Lung microvascular endothelial cell (primary cell): ENCODE results near the gene GPR161. TPM values are rescaled to one million over a fixed set of nuclear protein-coding genes. Genes with fewer than 3 reads are reported as not detected.
"Not testable (repeated sequence)": the region's sequence is repeated elsewhere in the genome, so short reads cannot be mapped to it uniquely, and the experiment has no call there.

Experiments used
- DNase-seq, 2 donors: peaks; one replicate each; pipeline versions ENCODE4 v3.0.0 to v3.0.0-alpha.2; 2010; ENCODE audit warnings: low read depth in 2 of 2
- total RNA-seq: library from RNA; depleted of rRNA; stranded (reverse); fragments of >200 nt; gene quantifications from 2 replicates; pipeline ENCODE4 v1.2.1, GENCODE V29; 2014

The GPR161 gene
- 9.5 and 11.6 TPM in 2 replicates for total RNA-seq

GRCh38 chr1:168136709-168137514 lies at the start of gene GPR161:
Gene GPR161 (minus strand): TSS chr1:168136930. CDS start chr1:168104850, 32,080 bp downstream.
- DNase-seq: peak; percentile 31 to 52

- not testable (repeated sequence) for DNase-seq
Measured at GRCh38 chr1:168181063-168181720, 44.5 kb upstream of the GPR161 start.

- DNase-seq: no peak
Measured at GRCh38 chr1:168180148-168180524, 43.4 kb upstream of the GPR161 start.

- peak; percentile 5 to 18 for DNase-seq
Measured at GRCh38 chr1:168179438-168180147, 42.9 kb upstream of the GPR161 start.

- DNase-seq: peak; percentile 92 to 98
Measured at GRCh38 chr1:168178638-168179437, 42.1 kb upstream of the GPR161 start, which contains the start of gene TIPRL. Gene TIPRL (plus strand): TSS chr1:168178962. CDS start chr1:168179078, 116 bp downstream.

- DNase-seq: no peak
Measured at GRCh38 chr1:168178227-168178637, 41.5 kb upstream of the GPR161 start.

GRCh38 chr1:168172250-168172915 lies 35.7 kb upstream of the GPR161 start:
- no peak for DNase-seq

- no peak for DNase-seq
Measured at GRCh38 chr1:168170564-168171508, 34.1 kb upstream of the GPR161 start.

GRCh38 chr1:168167806-168168205 lies 31.1 kb upstream of the GPR161 start:
- DNase-seq: no peak

- DNase-seq: no peak
Measured at GRCh38 chr1:168164771-168165170, 28.0 kb upstream of the GPR161 start.

GRCh38 chr1:168163670-168164069 lies 26.9 kb upstream of the GPR161 start:
- DNase-seq: no peak

GRCh38 chr1:168161459-168161858 lies 24.7 kb upstream of the GPR161 start:
- peak in 1 of 2 donors; percentile 21 for DNase-seq

GRCh38 chr1:168159979-168160378 lies 23.2 kb upstream of the GPR161 start:
- no peak for DNase-seq

- no peak for DNase-seq
Measured at GRCh38 chr1:168159251-168159650, 22.5 kb upstream of the GPR161 start.

- no peak for DNase-seq
Measured at GRCh38 chr1:168157638-168158037, 20.9 kb upstream of the GPR161 start.

- DNase-seq: no peak
Measured at GRCh38 chr1:168155910-168156309, 19.2 kb upstream of the GPR161 start.

GRCh38 chr1:168154707-168155106 lies 18.0 kb upstream of the GPR161 start:
- DNase-seq: not testable (repeated sequence)

- no peak for DNase-seq
Measured at GRCh38 chr1:168151935-168152334, 15.2 kb upstream of the GPR161 start.

GRCh38 chr1:168150283-168150682 lies 13.6 kb upstream of the GPR161 start:
- no peak for DNase-seq

- no peak for DNase-seq
Measured at GRCh38 chr1:168148916-168149315, 12.2 kb upstream of the GPR161 start.
